Measurements from ENCODE around the gene RFX2.

GRCh38 chr19:6011206-6011605 lies 99.1 kb downstream of the RFX2 start:
- no peak for TF ChIP-seq YY1 (IDR thresholded peaks at IDR 0.05; ENCODE audit: insufficient read depth, insufficient read length)
- no peak for TF ChIP-seq SUZ12 (IDR thresholded peaks at IDR 0.05; ENCODE audit: extremely low read depth, insufficient read depth, insufficient read length)
- TF ChIP-seq ZNF274 (IDR thresholded peaks at IDR 0.05; ENCODE audit: low read depth, low read length), result no peak

Data from NT2/D1 (cell line).